Measurements from ENCODE around the gene IFITM2. TPM values are rescaled to one million over a fixed set of nuclear protein-coding genes. Genes with fewer than 3 reads are reported as not detected.
"Not testable (repeated sequence)": the region's sequence is repeated elsewhere in the genome, so short reads cannot be mapped to it uniquely, and the experiment has no call there.

Gene IFITM2
- total and polyA plus RNA-seq, 4 donors, result 424 to 1,109 (median 768) TPM

- DNase-seq (peak in 1 of 2 donors; percentile 41), ATAC-seq (ENCODE audit: low FRiP score) (no peak)
- WGBS, 2 donors, result 88 to 90% methylated on average over 18 to 19 of the region's 19 CpGs
- H3K4me1 ChIP-seq (ENCODE audit: control insufficient read depth in 1 of 2, insufficient read depth in 2 of 2, low read length in 2 of 2), result no peaks in the 10 kb centered on the region
- no peaks in the 10 kb centered on the region for H3K9me3 ChIP-seq (ENCODE audit: control insufficient read depth, low read length)
- H3K4me3 ChIP-seq (ENCODE audit: low read length in 2 of 2), result no peak overlapping the region
- H3K27ac ChIP-seq (ENCODE audit: low read depth in 1 of 2, low read length in 2 of 2), result no peak overlapping the region
- intact Hi-C loops (cut with DNase I), result loop anchor here in 1 of 2 donors (2.0 kb wide), 1 partner anchor 19 kb away; no protein-coding TSS in a partner anchor
- H3K36me3 ChIP-seq (ENCODE audit: control insufficient read depth in 1 of 2, insufficient read depth in 2 of 2, low read length in 1 of 2), result no peaks in the 10 kb centered on the region
- no peaks in the 10 kb centered on the region for H3K27me3 ChIP-seq (ENCODE audit: control insufficient read depth in 1 of 2, insufficient read depth in 2 of 2, low read length in 1 of 2)
These were observed 23.9 kb downstream of the IFITM2 start for GRCh38 chr11:331358-332060.

GRCh38 chr11:332651-333480 lies 25.2 kb downstream of the IFITM2 start:
- Histone ChIP-seq H3K27me3 (ENCODE audit: control insufficient read depth in 1 of 2, insufficient read depth in 2 of 2, low read length in 1 of 2) (no peaks in the 10 kb centered on the region), H3K4me1 (ENCODE audit: control insufficient read depth in 1 of 2, insufficient read depth in 2 of 2, low read length in 2 of 2) (no peaks in the 10 kb centered on the region), H3K27ac (ENCODE audit: low read depth in 1 of 2, low read length in 2 of 2) (no peak overlapping the region), H3K4me3 (ENCODE audit: low read length in 2 of 2) (no peak overlapping the region), H3K9me3 (ENCODE audit: control insufficient read depth, low read length) (no peaks in the 10 kb centered on the region), H3K36me3 (ENCODE audit: control insufficient read depth in 1 of 2, insufficient read depth in 2 of 2, low read length in 1 of 2) (no peaks in the 10 kb centered on the region)
- 93 to 94% methylated on average over 23 of the region's 23 CpGs for WGBS, 2 donors
- intact Hi-C loops (cut with DNase I), result no loop called here
- DNase-seq (peak in 1 of 2 donors; percentile 57), ATAC-seq (ENCODE audit: low FRiP score) (no peak)

GRCh38 chr11:333616-334263 lies 26.1 kb downstream of the IFITM2 start:
- H3K4me1 ChIP-seq (ENCODE audit: control insufficient read depth in 1 of 2, insufficient read depth in 2 of 2, low read length in 2 of 2); H3K36me3 ChIP-seq (ENCODE audit: control insufficient read depth in 1 of 2, insufficient read depth in 2 of 2, low read length in 1 of 2); H3K4me3 ChIP-seq (ENCODE audit: low read length in 2 of 2); ATAC-seq (ENCODE audit: low FRiP score); H3K27me3 ChIP-seq (ENCODE audit: control insufficient read depth in 1 of 2, insufficient read depth in 2 of 2, low read length in 1 of 2); H3K9me3 ChIP-seq (ENCODE audit: control insufficient read depth, low read length); H3K27ac ChIP-seq (ENCODE audit: low read depth in 1 of 2, low read length in 2 of 2); intact Hi-C loops (cut with DNase I): not testable (repeated sequence)
- WGBS, 2 donors, result 90% methylated on average over 17 of the region's 17 CpGs
- peak in 1 of 2 donors; percentile 51 for DNase-seq

GRCh38 chr11:334264-334994 lies 26.8 kb downstream of the IFITM2 start:
- H3K27me3 ChIP-seq (ENCODE audit: control insufficient read depth in 1 of 2, insufficient read depth in 2 of 2, low read length in 1 of 2), result no peaks in the 10 kb centered on the region
- no peaks in the 10 kb centered on the region for H3K9me3 ChIP-seq (ENCODE audit: control insufficient read depth, low read length)
- H3K36me3 ChIP-seq (ENCODE audit: control insufficient read depth in 1 of 2, insufficient read depth in 2 of 2, low read length in 1 of 2), result no peaks in the 10 kb centered on the region
- H3K4me1 ChIP-seq (ENCODE audit: control insufficient read depth in 1 of 2, insufficient read depth in 2 of 2, low read length in 2 of 2), result no peaks in the 10 kb centered on the region
- DNase-seq (peak in 1 of 2 donors; percentile 70), ATAC-seq (ENCODE audit: low FRiP score) (peak; percentile 44)
- no peak overlapping the region for H3K4me3 ChIP-seq (ENCODE audit: low read length in 2 of 2)
- intact Hi-C loops (cut with DNase I), result no loop called here
- H3K27ac ChIP-seq (ENCODE audit: low read depth in 1 of 2, low read length in 2 of 2), result no peak overlapping the region
- WGBS, 2 donors, result 78 to 80% methylated on average over 25 of the region's 25 CpGs

- Histone ChIP-seq H3K36me3 (ENCODE audit: control insufficient read depth in 1 of 2, insufficient read depth in 2 of 2, low read length in 1 of 2) (no peaks in the 10 kb centered on the region), H3K27ac (ENCODE audit: low read depth in 1 of 2, low read length in 2 of 2) (no peak overlapping the region), H3K4me3 (ENCODE audit: low read length in 2 of 2) (no peak overlapping the region), H3K9me3 (ENCODE audit: control insufficient read depth, low read length) (no peaks in the 10 kb centered on the region), H3K27me3 (ENCODE audit: control insufficient read depth in 1 of 2, insufficient read depth in 2 of 2, low read length in 1 of 2) (no peaks in the 10 kb centered on the region), H3K4me1 (ENCODE audit: control insufficient read depth in 1 of 2, insufficient read depth in 2 of 2, low read length in 2 of 2) (no peaks in the 10 kb centered on the region)
- 60% methylated on average over 15 of the region's 15 CpGs for WGBS, 2 donors
- ATAC-seq (ENCODE audit: low FRiP score), result no peak
- peak; percentile 67 to 69 for DNase-seq
- intact Hi-C loops (cut with DNase I), result no loop called here
These were observed 28.4 kb downstream of the IFITM2 start for GRCh38 chr11:335779-336658.

GRCh38 chr11:336659-337198 lies 29.1 kb downstream of the IFITM2 start:
- intact Hi-C loops (cut with DNase I), result no loop called here
- no peaks in the 10 kb centered on the region for H3K4me1 ChIP-seq (ENCODE audit: control insufficient read depth in 1 of 2, insufficient read depth in 2 of 2, low read length in 2 of 2)
- ATAC-seq (ENCODE audit: low FRiP score), result no peak

GRCh38 chr11:337711-338110 lies 30.1 kb downstream of the IFITM2 start:
- no peaks in the 10 kb centered on the region for H3K27me3 ChIP-seq (ENCODE audit: control insufficient read depth in 1 of 2, insufficient read depth in 2 of 2, low read length in 1 of 2)
- ATAC-seq (ENCODE audit: low FRiP score) (no peak), DNase-seq (peak in 1 of 2 donors; percentile 23)
- H3K27ac ChIP-seq (ENCODE audit: low read depth in 1 of 2, low read length in 2 of 2), result no peak overlapping the region
- H3K4me3 ChIP-seq (ENCODE audit: low read length in 2 of 2), result no peak overlapping the region
- H3K9me3 ChIP-seq (ENCODE audit: control insufficient read depth, low read length), result no peaks in the 10 kb centered on the region
- intact Hi-C loops (cut with DNase I), result no loop called here
- H3K4me1 ChIP-seq (ENCODE audit: control insufficient read depth in 1 of 2, insufficient read depth in 2 of 2, low read length in 2 of 2), result no peaks in the 10 kb centered on the region
- H3K36me3 ChIP-seq (ENCODE audit: control insufficient read depth in 1 of 2, insufficient read depth in 2 of 2, low read length in 1 of 2), result no peaks in the 10 kb centered on the region
- 93% methylated on average over 6 of the region's 6 CpGs for WGBS, 2 donors

More at GRCh38 chr11:336659-337198, 29.1 kb downstream of the IFITM2 start:
- peak in 1 of 2 donors; percentile 6 for DNase-seq
- Histone ChIP-seq H3K27ac (ENCODE audit: low read depth in 1 of 2, low read length in 2 of 2) (no peak overlapping the region), H3K9me3 (ENCODE audit: control insufficient read depth, low read length) (no peaks in the 10 kb centered on the region), H3K36me3 (ENCODE audit: control insufficient read depth in 1 of 2, insufficient read depth in 2 of 2, low read length in 1 of 2) (no peaks in the 10 kb centered on the region), H3K27me3 (ENCODE audit: control insufficient read depth in 1 of 2, insufficient read depth in 2 of 2, low read length in 1 of 2) (no peaks in the 10 kb centered on the region), H3K4me3 (ENCODE audit: low read length in 2 of 2) (no peak overlapping the region)
- WGBS, 2 donors, result 95 to 96% methylated on average over 4 of the region's 4 CpGs
